Aorta (tissue), 5 donors: ENCODE data around the gene CAMTA2. TPM values are rescaled to one million over a fixed set of nuclear protein-coding genes. Genes with fewer than 3 reads are reported as not detected.

ENCODE experiments used
- ATAC-seq: fragments of 200-7000 bp; cut with Tn5 transposase; one replicate; pipeline ENCODE4 v1.9.1; 2022; ENCODE audit warnings: moderate library complexity; ENCODE audit not compliant: low FRiP score
- DNase-seq, 2 donors: peaks; one replicate each; pipeline ENCODE4 v3.0.0-alpha.2; 2020
- H3K27ac ChIP-seq, 2 donors: one replicate each; pipeline ENCODE4 v1.5.1; 2013; ENCODE audit warnings: low read length in 2 of 2, mild to moderate bottlenecking in 2 of 2, moderate library complexity in 2 of 2, control low read depth in 1 of 2, inconsistent platforms in 1 of 2, low read depth in 1 of 2
- H3K27me3 ChIP-seq, 2 donors: one replicate each; pipeline ENCODE4 v1.6.1; 2013; ENCODE audit warnings: control low read depth in 1 of 2, low read length in 1 of 2, mild to moderate bottlenecking in 1 of 2, moderate library complexity in 1 of 2; ENCODE audit not compliant: insufficient read depth in 2 of 2, control insufficient read depth in 1 of 2
- H3K36me3 ChIP-seq, 2 donors: one replicate each; pipeline ENCODE4 v1.6.1; 2013; ENCODE audit warnings: control low read depth in 1 of 2, low read length in 1 of 2, mild to moderate bottlenecking in 1 of 2; ENCODE audit not compliant: insufficient read depth in 2 of 2, control insufficient read depth in 1 of 2
- H3K4me1 ChIP-seq, 2 donors: one replicate each; pipeline ENCODE4 v1.6.1; 2013; ENCODE audit warnings: low read length in 2 of 2, control low read depth in 1 of 2, mild to moderate bottlenecking in 1 of 2, moderate library complexity in 1 of 2; ENCODE audit not compliant: insufficient read depth in 2 of 2, control insufficient read depth in 1 of 2
- H3K4me3 ChIP-seq, 2 donors: one replicate each; pipeline ENCODE4 v1.5.1; 2013; ENCODE audit warnings: low read length in 2 of 2, control low read depth in 1 of 2, mild to moderate bottlenecking in 1 of 2
- H3K9me3 ChIP-seq: one replicate; pipeline ENCODE4 v1.6.1; 2013; ENCODE audit warnings: mild to moderate bottlenecking, low read length; ENCODE audit not compliant: control insufficient read depth
- WGBS, 2 donors: extraction: QIAGEN DNeasy Blood & Tissue Kit; methylation state at CpG; one replicate each; pipeline ENCODE4 v1.1.7; 2013; 5-methylcytosine and 5-hydroxymethylcytosine counted together
- intact Hi-C, 2 donors: fragments of 100-400 bp; cut with DNase I; formaldehyde crosslinking; loops; one replicate each; pipeline versions ENCODE4 v1.14.2 to v1.15.0; 2022
- long read RNA-seq, 2 donors: library from polyadenylated mRNA; unstranded; transcript quantifications; one replicate each; pipeline ENCODE4 v2.0.0, GENCODE V29; 2020 to 2021
- polyA plus RNA-seq, 2 donors: library from polyadenylated mRNA; stranded (reverse); fragments of 200-250 nt; gene quantifications; one replicate each; pipeline ENCODE4 v1.2.3, GENCODE V29; 2013
- total RNA-seq, 2 donors: library from RNA; stranded (reverse); fragmentation: NEBNext Ultra II Directional; extraction: Animal tissue kit (Norgen Biotek cat#: 25700); gene quantifications; one replicate each; pipeline ENCODE4 v1.2.1, GENCODE V29; 2021
- donor health status: healthy with polysubstance abuse.
- donor health status: Bipolar disorder and iron deficiency.
- donor health status: DM: no; HTN: no; CAD: no.
- donor health status: DM: no; HTN: no; CAD: no.
- donor health status: DM: yes; HTN: yes; CAD: no.

The CAMTA2 gene, protein sequence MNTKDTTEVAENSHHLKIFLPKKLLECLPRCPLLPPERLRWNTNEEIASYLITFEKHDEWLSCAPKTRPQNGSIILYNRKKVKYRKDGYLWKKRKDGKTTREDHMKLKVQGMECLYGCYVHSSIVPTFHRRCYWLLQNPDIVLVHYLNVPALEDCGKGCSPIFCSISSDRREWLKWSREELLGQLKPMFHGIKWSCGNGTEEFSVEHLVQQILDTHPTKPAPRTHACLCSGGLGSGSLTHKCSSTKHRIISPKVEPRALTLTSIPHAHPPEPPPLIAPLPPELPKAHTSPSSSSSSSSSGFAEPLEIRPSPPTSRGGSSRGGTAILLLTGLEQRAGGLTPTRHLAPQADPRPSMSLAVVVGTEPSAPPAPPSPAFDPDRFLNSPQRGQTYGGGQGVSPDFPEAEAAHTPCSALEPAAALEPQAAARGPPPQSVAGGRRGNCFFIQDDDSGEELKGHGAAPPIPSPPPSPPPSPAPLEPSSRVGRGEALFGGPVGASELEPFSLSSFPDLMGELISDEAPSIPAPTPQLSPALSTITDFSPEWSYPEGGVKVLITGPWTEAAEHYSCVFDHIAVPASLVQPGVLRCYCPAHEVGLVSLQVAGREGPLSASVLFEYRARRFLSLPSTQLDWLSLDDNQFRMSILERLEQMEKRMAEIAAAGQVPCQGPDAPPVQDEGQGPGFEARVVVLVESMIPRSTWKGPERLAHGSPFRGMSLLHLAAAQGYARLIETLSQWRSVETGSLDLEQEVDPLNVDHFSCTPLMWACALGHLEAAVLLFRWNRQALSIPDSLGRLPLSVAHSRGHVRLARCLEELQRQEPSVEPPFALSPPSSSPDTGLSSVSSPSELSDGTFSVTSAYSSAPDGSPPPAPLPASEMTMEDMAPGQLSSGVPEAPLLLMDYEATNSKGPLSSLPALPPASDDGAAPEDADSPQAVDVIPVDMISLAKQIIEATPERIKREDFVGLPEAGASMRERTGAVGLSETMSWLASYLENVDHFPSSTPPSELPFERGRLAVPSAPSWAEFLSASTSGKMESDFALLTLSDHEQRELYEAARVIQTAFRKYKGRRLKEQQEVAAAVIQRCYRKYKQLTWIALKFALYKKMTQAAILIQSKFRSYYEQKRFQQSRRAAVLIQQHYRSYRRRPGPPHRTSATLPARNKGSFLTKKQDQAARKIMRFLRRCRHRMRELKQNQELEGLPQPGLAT
- total RNA-seq (10 to 100 TPM; 62.2 to 68.1 TPM), polyA plus RNA-seq (10 to 100 TPM; 21.7 to 67.5 TPM)
- long read RNA-seq, donor 1, partial matches to known transcripts: 14 of 31 reads
- long read RNA-seq, donor 1, other reads (novel, unspliced or antisense): 14 of 31 reads
- long read RNA-seq, donor 2, partial matches to known transcripts: 10 of 15 reads
- long read RNA-seq, donor 2, other reads (novel, unspliced or antisense): 5 of 15 reads

DNA sequence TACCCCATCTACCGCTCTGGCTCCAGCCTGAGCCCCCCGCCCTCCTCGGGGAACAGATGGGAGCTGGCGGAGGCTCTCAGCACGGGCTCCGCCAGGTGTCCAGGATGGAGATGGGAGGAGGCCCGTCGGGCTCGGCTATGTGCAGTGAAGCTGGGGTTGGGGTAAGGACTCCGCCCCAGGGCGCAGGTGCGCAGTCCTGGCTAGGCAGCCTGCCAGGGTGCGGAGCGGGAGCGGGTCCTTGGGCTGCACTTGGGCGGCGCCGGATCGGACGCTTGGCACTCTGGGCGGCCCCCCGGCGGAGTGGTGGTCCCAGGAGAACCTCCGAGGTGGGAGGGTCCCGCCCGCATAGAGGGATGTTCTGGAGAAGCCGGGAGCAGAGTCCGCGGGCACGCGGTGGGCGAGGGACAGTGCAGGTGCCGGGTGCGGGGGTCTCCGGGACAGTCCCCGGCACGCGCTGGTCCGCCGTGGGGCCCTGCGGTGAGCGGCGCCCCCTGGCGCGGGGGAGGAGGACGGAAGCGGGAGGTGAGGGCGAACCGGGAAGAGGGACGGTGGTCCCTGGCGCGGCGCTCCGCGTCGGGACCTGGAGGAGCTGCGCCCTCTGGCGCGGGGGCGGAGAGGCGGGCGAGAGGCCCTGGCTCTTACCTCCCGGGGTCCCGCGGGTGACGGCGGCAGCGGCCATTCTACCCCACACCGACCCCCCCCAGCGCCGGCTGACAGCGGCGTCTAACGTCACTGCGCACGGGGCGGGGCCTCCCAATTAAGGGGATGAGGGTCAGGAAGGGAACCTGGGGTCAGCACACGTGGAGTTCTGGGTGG is at the start of gene CAMTA2:
CAMTA2 (minus strand) TSS at position 725 of the 816 bp plus-strand sequence. CDS start 1,453 bp downstream, outside the sequence.
- peak; percentile 94 to 98 for DNase-seq
- ATAC-seq: peak; percentile 95
- no peaks in the 10 kb centered on the region for H3K36me3 ChIP-seq
- no peaks in the 10 kb centered on the region for H3K27me3 ChIP-seq
- peak within 1 kb of the TSS; percentile 67 to 93 for H3K4me3 ChIP-seq
- peak within 1 kb of the TSS; percentile 25 to 90 for H3K27ac ChIP-seq
- no peaks in the 10 kb centered on the region for H3K9me3 ChIP-seq
- intact Hi-C loops: loop anchor here (10.0 kb wide), 1 partner anchor 82 kb away; the partner anchor contains the start of gene CHRNE (in 2 of the 2)
- 1% methylated on average over 58 to 78 of the region's 78 CpGs for WGBS, 2 donors
- peaks cover 0 to 3% of the 10 kb centered on the region in 2 donors for H3K4me1 ChIP-seq

DNA sequence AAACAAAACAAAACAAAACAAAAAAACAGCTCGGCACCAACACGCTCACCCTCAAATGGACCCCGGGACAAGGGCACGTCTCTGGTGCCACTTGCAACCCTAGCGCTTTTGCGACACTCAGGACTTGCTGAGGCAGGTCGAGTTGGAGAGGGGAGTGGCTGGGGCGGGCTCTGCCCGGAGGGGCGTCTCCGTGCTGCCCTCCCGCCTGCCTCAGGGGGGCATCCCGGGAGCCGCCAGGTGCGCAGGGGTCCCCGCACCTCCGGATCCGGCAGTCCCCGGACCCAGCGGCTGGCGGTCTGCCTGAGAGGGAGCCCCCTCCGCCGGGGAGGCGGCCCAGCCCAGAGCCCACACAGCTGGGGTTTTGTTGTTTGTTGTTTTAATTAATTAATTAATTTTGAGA is 47.8 kb upstream of the CAMTA2 start, which contains the start of gene SLC52A1:
SLC52A1 (minus strand) TSS at position 112 of the 400 bp plus-strand sequence. CDS start 820 bp downstream, outside the sequence.
- H3K4me1 ChIP-seq: no peaks in the 10 kb centered on the region
- no peaks in the 10 kb centered on the region for H3K36me3 ChIP-seq
- H3K4me3 ChIP-seq: no peak within 1 kb of the TSS
- ATAC-seq: no peak
- no peak within 1 kb of the TSS for H3K27ac ChIP-seq
- no peaks in the 10 kb centered on the region for H3K27me3 ChIP-seq
- no peaks in the 10 kb centered on the region for H3K9me3 ChIP-seq
- intact Hi-C loops: no loop called here
- 5 to 8% methylated on average over 24 of the region's 24 CpGs for WGBS, 2 donors
- no peak for DNase-seq

DNA sequence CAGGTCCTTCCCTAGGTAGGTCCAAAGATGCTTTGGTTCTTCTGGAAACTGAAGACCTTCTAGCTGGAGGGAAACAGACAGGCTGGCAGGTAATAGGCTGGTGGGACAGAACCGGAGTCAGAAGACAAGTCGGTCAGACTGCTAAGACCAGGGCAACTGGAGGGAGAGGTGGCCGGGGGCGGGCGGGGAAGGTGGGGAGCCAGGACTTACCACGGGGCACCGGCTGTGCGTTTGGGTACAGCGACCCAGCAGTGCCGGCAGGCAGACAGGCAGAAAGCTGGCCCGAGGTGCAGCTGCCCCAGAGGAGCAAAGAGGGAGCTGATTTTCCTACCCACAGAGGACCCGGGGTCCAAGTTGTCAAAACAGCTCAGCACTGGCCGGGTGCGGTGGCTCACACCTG is 47.2 kb upstream of the CAMTA2 start:
- Histone ChIP-seq H3K9me3 (no peaks in the 10 kb centered on the region), H3K27me3 (no peaks in the 10 kb centered on the region), H3K27ac (no peak overlapping the region), H3K36me3 (no peaks in the 10 kb centered on the region), H3K4me1 (no peaks in the 10 kb centered on the region), H3K4me3 (no peak overlapping the region)
- no peak for ATAC-seq
- no peak for DNase-seq
- intact Hi-C loops: no loop called here
- 75 to 79% methylated on average over 14 of the region's 14 CpGs for WGBS, 2 donors

DNA sequence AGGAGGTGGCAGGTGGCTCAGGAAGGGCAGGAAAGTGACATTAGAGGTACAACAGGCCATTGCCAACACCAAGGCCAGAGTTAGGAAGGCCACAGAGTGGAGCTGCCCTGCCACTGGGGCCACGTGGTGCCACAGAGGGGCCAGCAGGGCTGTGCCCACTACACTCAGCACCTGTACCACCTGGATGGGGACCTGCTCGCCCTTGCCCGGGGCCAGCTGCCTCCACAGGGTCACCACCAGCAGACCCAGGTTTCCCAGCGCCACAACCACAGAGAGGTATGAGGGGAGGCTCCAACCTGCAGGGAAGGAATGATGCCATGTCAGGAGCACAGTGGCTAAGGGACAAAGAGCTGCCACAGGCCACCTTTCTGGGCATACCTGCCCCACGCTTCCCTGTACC is 46.6 kb upstream of the CAMTA2 start:
- Histone ChIP-seq H3K4me3 (no peak overlapping the region), H3K36me3 (no peaks in the 10 kb centered on the region), H3K4me1 (no peaks in the 10 kb centered on the region), H3K27ac (no peak overlapping the region), H3K27me3 (no peaks in the 10 kb centered on the region), H3K9me3 (no peaks in the 10 kb centered on the region)
- WGBS, 2 donors: 90 to 96% methylated on average over 4 to 5 of the region's 5 CpGs
- DNase-seq (no peak), ATAC-seq (no peak)
- intact Hi-C loops: no loop called here

DNA sequence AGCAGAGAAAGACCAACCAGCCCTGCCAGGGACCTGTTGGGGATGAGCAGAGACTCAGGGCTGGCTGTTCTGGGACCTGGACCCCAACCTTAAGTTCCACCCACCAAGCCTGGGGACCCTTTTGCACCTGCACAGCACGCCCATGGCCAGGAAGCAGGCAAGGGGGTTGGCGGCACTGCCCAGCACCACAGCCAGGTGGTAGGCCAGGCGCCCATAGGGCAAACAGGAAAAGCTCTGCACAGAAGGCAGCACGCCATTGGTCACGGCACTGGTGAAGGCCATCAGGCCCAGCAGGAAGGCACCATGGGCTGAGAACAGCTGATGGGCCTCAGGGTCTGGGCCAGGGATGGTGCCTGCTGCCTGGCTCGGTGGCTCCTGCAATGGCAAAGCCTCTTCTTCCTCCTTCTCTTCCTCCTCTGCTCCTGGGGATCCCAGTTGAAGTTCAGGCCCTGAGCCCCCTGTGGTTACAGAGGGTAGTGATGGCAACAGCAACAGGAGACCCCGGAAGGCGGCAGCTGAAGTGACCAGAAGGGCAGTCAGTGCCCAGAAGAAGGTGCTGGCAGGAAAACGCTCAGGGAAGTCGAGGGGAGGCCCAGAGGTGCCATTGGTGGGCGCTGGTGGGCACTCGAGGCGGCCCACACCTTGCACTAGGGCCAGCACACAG is 46.0 kb upstream of the CAMTA2 start:
- Histone ChIP-seq H3K27me3 (no peaks in the 10 kb centered on the region), H3K4me1 (no peaks in the 10 kb centered on the region), H3K9me3 (no peaks in the 10 kb centered on the region), H3K4me3 (no peak overlapping the region), H3K36me3 (no peaks in the 10 kb centered on the region), H3K27ac (no peak overlapping the region)
- WGBS, 2 donors: 84 to 92% methylated on average over 13 of the region's 13 CpGs
- ATAC-seq (no peak), DNase-seq (no peak)
- intact Hi-C loops: no loop called here

DNA sequence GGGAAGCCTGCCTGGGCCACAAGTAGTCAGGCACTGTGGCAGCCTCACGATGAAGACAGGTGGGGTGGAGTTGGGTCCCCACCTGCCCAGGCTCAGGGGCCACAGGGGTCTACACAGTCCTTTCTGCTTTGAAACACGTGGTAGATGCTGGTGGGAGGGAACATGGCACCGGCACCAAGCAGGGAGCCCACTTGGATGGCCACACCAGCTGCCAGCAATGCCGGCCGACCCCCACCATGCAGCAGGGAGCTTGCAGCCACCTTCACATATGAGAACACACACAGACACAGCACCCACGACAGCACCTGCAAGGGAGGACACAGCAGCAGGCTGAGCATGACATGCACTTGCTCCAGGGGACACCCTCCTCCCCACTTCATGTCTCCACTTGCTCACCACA is 45.4 kb upstream of the CAMTA2 start:
- no peaks in the 10 kb centered on the region for H3K36me3 ChIP-seq
- DNase-seq (no peak), ATAC-seq (no peak)
- H3K9me3 ChIP-seq: no peaks in the 10 kb centered on the region
- H3K27ac ChIP-seq: no peak overlapping the region
- no peak overlapping the region for H3K4me3 ChIP-seq
- no peaks in the 10 kb centered on the region for H3K27me3 ChIP-seq
- intact Hi-C loops: no loop called here
- H3K4me1 ChIP-seq: no peaks in the 10 kb centered on the region
- 88 to 89% methylated on average over 6 of the region's 6 CpGs for WGBS, 2 donors

DNA sequence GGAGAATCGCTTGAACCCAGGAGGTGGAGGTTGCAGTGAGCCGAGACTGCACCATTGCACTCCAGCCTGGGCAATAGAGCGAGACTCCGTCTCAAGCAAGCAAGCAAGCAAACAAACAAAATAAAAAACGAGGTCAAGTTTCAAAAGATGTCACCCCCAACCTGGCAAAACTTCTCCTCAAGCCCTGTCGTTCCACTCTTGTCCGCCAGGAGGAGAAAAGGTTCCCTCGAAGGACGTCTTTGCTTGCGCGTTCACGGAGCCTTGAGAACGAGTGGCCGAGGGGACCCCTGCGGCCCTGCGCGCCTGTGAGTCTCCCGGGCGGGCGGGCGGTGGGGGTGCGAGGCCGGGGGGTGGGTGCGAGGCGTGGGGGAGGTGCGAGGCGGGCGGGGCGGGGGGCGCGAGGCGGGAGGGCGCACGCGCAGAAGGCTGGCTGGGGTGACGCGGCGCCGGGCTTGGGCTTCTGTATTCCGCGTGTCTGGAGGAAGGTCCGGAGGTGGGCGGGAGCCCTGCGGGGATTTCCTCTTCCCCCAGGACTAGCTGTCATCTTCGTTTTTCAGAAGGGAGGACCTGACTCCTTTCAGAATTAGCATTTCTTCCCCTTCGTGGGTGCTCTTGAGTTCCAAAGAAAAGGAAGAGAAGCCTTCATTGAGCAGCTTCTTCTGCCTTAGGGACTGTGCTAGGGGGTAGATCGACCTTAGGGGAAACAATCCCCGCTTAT is 44.0 kb upstream of the CAMTA2 start:
- H3K4me1 ChIP-seq: no peaks in the 10 kb centered on the region
- no peaks in the 10 kb centered on the region for H3K27me3 ChIP-seq
- no peaks in the 10 kb centered on the region for H3K36me3 ChIP-seq
- peak; percentile 81 for ATAC-seq
- H3K9me3 ChIP-seq: no peaks in the 10 kb centered on the region
- DNase-seq: peak; percentile 91 to 92
- peak overlapping the region; percentile 54 to 75 for H3K4me3 ChIP-seq
- 4% methylated on average over 40 to 48 of the region's 48 CpGs for WGBS, 2 donors
- H3K27ac ChIP-seq: no peak overlapping the region
- intact Hi-C loops: no loop called here
